GM12891 (cell line): ENCODE results near the gene HMX3.

Source experiments
- PAX5 ChIP-seq: IDR thresholded peaks from 2 replicates; pipeline ENCODE4 v1.6.1; 2011; ENCODE audit warnings: low read length, moderate library complexity, mild to moderate bottlenecking; ENCODE audit not compliant: insufficient read depth, severe bottlenecking
- POLR2A ChIP-seq: IDR thresholded peaks from 2 replicates; pipeline ENCODE4 v1.6.1; 2011; ENCODE audit warnings: low read depth, low read length, control low read depth
- POLR2AphosphoS5 ChIP-seq: IDR thresholded peaks from 2 replicates; pipeline ENCODE4 v1.6.1; 2011; ENCODE audit warnings: low read depth, low read length, control low read depth

GRCh38 chr10:123087348-123087747, 48.4 kb upstream of the HMX3 start:
- no peak for TF ChIP-seq PAX5
- no peak for TF ChIP-seq POLR2A
- no peak for TF ChIP-seq POLR2AphosphoS5
